Measurements from ENCODE around the gene ASB18.

DNA sequence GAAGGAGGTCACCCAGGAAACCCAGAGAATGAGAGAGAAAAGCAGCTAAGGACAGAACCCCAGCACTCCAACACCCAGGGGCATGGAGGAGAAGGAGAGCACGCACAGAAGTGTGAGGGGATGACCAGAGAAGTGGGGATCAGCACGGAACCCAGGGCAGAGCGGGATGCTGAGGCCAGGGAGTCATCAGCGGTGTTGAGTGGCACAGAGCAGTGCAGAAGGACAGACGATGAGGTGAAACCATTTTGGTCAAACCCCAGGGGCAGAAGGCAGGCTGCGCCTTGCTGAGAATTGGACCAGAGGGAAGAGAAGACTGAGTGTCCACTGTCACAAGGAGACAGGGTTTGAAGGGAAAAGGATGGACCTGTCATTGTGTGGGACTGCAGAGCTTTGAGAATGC lies 23.4 kb upstream of the ASB18 start:
- TF ChIP-seq TCF12 (IDR thresholded peaks at IDR 0.05; ENCODE audit: low read depth), result no peak
- TF ChIP-seq FOXM1 (IDR thresholded peaks at IDR 0.05; ENCODE audit: borderline replicate concordance, low read depth), result no peak

Data from Ishikawa (cell line).